Stimulated activated CD8-positive, alpha-beta memory T cell treated with anti-CD3 and anti-CD28 coated beads, Interleukin-2, amount 100 ng/mL, for 1 hour (primary cell): ENCODE measurements around the gene ATP5F1D.

Experiments
- DNase-seq, 2 donors: peaks; one replicate each; pipeline ENCODE4 v3.0.0-alpha.2; 2020; ENCODE audit warnings: low read depth in 2 of 2

Gene ATP5F1D

GRCh38 chr19:1220976-1221903 is 20.3 kb upstream of the ATP5F1D start:
- no peak for DNase-seq

GRCh38 chr19:1221904-1222255 is 19.7 kb upstream of the ATP5F1D start:
- DNase-seq = no peak

- DNase-seq = no peak
Measured at GRCh38 chr19:1222394-1222793, 19.2 kb upstream of the ATP5F1D start.

- DNase-seq = no peak
Measured at GRCh38 chr19:1223018-1223855, 18.3 kb upstream of the ATP5F1D start.

GRCh38 chr19:1224047-1224825 is 17.3 kb upstream of the ATP5F1D start:
- no peak for DNase-seq

GRCh38 chr19:1224847-1225246 is 16.7 kb upstream of the ATP5F1D start:
- no peak for DNase-seq

- no peak for DNase-seq
Measured at GRCh38 chr19:1225440-1226226, 15.9 kb upstream of the ATP5F1D start.

- no peak for DNase-seq
Measured at GRCh38 chr19:1226227-1226518, 15.4 kb upstream of the ATP5F1D start.

GRCh38 chr19:1226522-1227303 is 14.8 kb upstream of the ATP5F1D start:
- DNase-seq = no peak

GRCh38 chr19:1227304-1228054 is 14.1 kb upstream of the ATP5F1D start:
- DNase-seq = no peak

- no peak for DNase-seq
Measured at GRCh38 chr19:1228161-1228957, 13.2 kb upstream of the ATP5F1D start.

- no peak for DNase-seq
Measured at GRCh38 chr19:1229056-1229923, 12.3 kb upstream of the ATP5F1D start.

GRCh38 chr19:1229924-1230782 is 11.4 kb upstream of the ATP5F1D start:
- DNase-seq = no peak

GRCh38 chr19:1230783-1231489 is 10.6 kb upstream of the ATP5F1D start:
- DNase-seq = no peak

GRCh38 chr19:1231729-1232637 is 9.6 kb upstream of the ATP5F1D start:
- no peak for DNase-seq
